Stimulated activated CD8-positive, alpha-beta memory T cell treated with anti-CD3 and anti-CD28 coated beads, Interleukin-2, amount 100 ng/mL, for 48 hours (primary cell): ENCODE measurements around the gene TTYH2.

Experiments
- DNase-seq, 2 donors: peaks; one replicate each; pipeline ENCODE4 v3.0.0-alpha.2; 2020; ENCODE audit warnings: low read depth in 2 of 2

Gene TTYH2

DNA sequence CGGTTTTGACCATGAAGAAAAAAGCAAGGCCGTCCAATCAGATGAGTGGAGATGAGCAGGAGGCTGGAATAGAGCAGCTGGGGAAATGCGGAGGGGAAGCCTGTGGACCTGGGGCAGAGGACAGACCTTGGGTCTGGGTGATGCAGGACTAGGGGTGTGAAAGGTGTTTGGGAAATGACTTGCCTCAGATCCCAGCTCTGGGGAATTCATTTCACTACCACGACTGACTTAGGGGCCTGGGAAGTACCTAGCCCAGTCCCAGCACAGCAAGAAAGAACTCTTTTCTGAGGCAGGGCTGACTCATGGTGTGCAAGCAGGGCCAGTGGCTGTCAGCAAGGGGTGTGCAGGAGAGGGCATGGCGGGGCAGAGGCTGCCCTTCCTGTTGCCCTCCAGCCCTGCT lies 75.4 kb downstream of the TTYH2 start:
- DNase-seq, result peak in 1 of 2 donors; percentile 30

DNA sequence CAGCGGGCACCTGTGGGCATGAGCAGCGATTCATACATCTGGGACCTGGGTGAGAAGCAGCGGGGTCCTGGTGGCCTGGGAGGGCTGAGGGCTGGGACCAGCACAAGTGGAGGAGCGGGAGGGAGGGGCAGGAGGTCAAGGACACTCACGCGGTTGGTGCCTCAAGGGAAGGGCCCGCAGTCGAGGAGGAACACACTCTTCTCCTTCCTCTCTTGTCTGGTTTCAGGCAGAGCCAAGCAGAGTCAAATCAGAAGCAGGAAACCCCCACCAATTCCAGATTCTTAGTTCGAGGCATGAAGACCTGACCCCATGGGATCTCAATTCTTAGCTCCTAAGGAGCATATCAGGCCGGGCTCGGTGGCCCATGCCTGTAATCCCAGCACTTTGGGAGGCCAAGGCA lies 76.3 kb downstream of the TTYH2 start:
- no peak for DNase-seq

DNA sequence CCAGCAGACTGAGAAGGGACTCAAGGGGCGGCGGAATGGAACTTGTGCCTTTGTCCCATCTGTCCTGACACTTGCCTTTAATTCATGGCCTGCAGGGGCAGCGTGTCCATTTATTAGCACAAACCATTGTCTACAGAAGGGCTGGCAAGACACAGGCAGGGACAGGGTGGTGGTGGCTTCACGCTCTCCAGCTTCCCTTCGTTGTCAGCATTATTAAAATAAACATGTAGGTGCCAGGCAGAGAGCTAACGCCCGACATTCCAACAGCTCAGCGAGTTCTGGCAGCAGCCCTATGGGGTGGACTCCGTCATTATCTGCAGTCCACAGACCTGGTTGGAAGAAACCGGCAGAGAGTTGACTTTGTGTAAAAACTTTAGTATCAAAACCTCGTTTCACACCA lies 77.0 kb downstream of the TTYH2 start:
- DNase-seq, result no peak

DNA sequence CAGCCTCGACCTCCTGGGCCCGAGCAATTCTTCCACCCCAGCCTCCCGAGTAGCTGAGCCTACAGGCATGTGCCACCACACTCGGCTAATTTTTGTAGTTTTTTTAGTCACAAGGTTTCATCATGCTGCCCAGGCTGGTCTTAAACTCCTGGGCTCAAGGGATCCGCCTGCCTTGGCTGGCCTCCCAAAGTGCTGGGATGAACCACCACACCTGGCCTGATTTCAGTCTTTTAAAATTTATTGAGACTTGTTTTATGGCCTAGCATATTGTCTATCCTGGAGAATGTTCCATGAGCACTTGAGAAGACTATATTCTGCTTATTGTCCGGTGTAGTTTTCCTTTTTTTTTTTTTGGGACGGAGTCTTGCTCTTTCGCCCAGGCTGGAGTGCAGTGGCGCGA lies 79.1 kb downstream of the TTYH2 start:
- no peak for DNase-seq

DNA sequence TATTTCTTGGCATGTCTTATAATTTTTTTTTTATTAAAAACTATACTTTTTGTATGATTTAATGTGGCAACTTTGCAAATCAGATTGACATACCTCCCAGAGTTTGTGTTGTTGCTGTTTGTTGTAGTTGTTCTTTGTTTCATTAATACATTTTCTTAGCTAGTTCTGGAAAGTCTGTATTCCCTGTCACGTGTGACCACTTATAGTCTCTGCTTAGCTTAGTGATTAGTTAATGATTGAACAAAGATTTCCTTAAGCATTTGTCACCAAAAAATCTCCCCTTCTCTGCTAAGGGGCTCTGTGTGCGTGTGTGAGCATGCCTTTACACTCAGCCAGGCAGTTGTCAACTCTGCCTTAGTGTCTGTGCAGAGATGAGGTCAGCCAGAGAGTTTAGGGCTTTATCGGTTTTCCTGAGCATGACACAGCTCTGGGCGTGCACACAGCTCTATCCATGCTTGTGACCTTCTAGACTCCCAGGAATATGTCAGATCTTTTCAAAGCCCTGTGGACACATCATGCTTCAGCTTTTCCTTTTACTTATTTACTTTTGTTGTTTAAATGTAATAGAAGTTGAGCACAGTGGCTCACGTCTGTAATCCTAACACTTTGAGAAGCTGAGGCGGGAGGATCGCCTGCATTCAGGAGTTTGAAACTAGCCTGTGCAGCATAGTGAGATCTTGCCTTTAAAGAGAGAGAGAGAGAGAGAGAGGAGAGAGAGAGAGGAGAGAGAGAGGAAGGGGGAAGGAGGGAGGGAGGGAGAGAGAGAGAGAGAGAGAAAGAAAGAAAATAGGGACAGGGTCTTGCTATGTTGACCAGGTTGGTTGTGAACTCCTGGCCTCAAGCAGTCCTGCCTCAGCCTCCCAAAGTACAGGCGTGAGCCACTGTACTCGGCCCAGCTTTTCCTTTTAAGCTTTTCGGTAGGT lies 82.5 kb downstream of the TTYH2 start:
- DNase-seq, result no peak

DNA sequence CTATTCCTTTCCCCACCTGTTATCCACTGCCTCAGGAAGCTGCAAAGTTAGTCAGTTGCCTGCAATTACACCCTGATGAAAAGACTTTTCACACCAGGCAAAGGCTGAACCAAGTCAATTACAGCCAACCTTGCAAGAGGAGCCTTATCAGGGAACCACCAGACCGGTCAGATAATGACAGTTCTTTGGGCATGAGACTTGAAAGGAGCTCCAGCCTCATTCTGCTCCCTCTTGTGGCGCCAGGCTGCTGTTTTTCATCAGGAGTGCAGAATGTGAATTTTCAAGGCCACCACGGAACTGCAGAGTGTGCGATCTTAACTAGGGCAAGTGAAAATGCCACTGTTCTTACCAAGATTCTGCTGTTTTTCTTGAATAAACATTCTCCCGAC lies 83.2 kb downstream of the TTYH2 start:
- no peak for DNase-seq

DNA sequence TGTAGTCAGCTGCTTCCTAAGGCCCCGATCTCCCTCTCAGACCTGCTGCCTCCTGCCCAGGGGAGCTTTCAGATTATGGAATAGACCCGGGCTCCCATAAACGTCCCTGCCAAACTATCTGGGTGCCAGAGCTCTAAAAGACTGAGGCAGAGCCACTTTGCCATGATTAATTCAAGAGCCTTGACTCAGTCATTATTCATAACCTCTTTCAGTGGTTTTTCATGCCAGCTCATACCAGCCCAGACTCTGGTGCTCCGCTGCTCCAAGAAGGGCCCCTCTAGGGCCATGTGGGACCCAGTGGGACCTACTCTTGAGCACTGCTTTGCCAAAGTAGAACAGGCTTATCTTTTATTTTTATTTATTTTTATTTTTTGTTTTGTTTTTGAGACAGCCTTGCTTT lies 84.6 kb downstream of the TTYH2 start:
- peak in 1 of 2 donors; percentile 45 for DNase-seq

DNA sequence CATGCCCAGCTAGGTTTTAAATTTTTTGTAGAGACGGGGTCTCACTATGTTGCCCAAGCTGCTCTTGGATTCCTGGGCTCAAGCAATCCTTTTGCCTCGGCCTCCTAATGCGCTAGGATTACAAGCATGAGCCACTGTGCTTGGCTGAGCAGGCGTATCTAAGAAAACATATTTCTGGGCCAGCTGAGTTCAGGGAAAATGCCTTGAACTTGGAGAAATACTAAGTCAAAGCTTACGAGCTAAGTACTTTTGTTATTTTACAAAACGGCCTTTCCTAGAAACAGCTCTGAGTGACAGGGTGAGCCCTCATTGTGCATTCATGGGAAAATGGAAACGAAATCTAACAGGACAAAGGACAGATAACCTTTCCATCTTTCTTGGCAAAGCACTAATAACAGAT lies 85.4 kb downstream of the TTYH2 start:
- DNase-seq, result no peak

DNA sequence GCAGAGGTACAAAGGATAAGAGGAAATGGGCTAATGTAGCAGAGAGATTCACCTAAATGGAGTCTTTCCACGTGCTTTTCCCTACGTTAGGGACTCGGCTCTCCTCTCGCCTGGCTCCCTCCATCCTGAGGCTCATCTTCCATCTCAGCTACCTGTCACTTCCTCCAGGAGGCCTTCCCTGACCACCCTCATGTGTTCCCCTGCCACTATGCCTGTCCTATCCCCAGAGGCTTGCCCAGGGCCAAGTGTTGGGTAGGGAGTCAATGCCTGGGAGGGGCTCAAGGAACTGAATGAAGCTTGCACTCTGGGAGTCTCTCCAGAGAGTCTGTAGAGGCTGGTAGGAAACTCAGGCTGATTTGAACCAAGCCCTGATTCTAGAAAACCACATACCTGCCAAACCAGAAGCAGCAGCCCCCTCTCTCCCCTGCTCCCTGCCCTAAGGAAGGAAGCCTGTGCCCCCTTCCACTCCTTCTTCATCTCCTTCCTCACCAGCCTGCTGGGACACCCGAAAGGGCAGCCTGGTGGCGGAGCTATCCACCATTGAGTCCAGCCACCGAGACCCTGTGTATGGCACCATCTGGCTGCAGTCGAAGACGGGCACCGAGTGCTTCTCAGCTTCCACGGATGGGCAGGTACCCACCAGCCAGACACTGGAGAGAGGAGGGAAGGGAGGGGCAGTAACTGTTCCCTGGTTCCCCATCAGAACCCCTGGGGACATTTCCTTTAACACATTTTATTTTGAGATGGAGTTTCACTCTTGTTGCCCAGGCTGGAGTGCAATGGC lies 86.0 kb downstream of the TTYH2 start:
- DNase-seq, result no peak

DNA sequence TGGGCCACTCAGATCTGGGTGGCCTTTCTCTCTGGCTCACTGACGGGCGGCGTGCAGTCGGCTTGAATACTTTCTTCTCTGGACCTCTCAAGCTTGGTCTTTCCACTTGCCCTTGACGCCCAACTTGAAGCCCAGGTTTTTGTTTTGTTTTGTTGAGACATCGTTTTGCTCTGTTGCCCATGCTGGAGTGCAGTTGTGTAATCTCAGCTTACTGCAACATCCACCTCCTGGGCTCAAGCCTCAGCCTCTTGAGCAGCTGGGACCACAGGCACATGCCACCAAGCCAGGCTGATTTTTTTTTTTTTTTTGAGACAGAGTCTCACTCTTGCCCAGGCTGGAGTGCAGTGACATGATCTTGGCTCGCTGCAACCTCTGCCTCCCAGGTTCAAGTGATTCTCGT lies 89.9 kb downstream of the TTYH2 start:
- no peak for DNase-seq

DNA sequence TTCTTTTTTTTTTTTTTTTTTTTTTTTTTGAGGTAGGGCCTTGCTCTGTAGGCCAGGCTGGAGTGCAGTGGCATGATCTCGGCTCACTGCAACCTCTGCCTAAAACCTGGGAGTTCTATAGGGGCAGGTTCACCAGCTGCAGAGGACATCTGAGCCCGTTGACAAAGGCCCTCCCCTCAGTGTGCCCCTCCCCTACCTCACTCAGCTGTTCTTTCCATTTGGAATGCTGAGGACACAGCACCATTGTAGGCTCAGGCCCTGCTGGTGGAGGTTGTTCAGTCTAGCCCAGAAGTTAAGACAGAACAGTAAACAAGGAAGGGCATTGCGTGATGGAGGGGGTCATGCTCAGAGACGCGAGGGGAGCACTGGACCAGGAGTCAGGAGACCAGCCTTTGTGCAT lies 90.8 kb downstream of the TTYH2 start:
- no peak for DNase-seq

DNA sequence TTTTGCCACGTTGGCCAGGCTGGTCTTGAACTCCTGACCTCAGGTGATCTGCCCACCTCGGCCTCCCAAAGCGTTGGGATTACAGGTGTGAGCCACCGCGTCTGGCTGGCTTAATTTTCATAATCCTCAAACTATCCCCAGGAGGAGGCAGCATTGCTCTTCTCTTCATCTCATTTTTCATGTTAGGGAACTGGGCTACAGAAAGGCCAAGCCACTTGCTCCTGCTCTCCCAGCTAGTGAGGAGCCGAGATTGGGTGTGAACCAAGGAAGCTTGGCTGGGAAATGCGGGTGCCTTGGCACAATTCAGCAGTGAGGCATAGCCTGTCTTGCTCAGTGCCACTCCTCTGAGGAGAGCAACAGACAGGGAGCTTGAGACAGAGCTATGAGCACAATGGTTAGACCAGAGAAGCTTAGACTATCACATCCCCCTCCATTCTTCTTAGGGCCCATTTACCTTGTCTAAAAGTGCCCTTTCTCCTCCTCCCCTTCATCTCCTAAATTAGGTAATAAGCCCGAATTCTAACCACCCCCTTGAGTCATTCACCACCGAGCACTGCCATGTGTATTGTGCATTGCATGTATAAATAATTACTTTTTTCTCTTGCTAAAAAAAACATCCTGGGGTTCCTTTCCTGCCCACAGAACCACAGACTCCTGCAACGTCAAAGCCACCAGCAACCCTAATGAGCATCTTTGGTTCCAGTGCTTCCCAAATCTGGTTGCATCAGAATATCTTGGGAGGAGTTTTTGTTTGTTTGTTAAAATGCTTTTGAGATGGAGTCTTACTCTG lies 92.7 kb downstream of the TTYH2 start:
- DNase-seq, result no peak

DNA sequence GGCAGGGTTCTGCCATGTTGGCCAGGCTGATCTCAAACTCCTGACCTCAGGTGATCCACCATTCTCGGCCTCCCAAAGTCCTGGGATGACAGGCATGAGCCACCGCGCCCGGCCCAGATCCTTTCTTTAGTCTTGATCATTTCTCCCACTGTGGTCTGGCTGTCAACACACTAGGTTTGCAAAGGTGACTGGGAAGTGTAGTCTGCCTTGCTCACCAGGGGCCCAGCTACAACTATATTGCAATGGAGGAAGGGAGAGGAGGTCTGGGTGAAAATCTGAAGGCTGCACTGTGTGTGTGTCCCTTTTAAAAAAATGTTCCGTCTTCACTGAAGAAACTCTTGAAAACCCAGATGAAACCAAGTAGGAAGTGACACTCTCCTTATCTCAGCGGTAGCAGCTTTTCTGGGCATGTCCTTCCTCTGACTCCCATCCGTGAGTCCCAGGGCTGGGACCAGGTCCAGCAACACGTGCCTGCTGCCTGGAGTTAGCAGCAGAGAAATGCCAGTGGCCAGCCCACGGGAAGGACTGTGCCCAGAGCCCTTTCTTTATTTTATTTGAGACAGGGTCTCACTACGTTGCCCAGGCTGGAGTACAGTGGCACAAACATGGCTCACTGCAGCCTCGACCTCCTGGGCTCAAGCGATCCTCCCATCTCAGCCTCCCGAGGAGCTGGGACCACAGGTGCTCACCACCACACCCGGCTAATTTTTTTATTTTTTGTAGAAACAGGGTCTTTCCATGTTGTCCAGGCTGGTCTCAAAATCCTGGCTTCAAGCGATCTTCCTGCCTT lies 94.8 kb downstream of the TTYH2 start:
- no peak for DNase-seq

DNA sequence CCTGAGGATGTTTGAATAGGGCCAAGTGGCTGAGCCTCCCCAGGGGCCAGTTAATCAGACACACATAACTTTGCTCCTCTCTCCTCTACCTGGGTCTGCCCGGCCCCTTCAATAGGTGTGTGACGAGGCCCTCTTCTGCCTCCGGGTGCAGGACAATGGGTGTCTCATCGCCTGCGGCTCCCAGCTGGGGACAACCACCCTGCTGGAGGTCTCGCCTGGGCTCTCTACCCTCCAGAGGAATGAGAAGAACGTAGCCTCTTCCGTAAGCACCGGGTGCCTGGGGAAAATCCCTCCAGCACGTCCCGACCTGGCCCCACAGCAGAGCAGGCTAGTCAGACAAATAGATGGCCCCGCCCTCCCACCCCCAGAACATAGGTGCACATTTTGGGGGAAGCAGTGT lies 96.5 kb downstream of the TTYH2 start:
- no peak for DNase-seq
